ENCODE data around the gene SYT7.

DNA sequence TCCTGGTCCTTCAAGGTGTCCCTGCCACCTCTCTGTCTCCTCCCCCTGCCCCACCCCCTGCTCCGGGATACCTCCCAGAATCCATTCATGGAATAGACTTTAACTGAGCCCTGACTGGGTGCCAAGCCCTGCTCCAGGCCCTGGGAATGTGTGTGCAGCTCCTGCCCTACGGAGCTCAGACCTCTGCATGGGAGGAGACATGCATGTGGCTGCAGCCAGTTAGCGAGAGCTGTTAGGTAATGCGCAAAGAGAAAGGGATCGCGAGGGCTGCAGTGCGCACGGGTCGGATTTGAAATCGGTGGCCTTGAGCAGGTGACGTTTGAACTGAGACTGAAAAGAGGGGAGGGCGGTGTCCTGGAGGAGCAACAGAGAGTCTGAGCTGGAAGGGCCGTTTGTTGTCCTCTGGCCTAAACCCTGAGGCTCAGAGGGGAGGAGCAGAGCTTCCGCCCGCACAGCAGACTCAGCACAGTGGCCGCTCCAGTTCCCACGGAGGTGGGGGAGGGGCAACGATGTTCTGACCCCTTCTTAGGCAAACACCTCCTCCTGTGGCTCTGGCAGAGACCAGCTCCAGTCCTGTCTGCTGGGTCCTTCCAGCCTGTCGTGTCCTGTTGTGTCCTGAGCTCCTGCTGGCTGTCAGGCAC, 92.1 kb downstream of the SYT7 start:
- TF ChIP-seq, protein P1, sequence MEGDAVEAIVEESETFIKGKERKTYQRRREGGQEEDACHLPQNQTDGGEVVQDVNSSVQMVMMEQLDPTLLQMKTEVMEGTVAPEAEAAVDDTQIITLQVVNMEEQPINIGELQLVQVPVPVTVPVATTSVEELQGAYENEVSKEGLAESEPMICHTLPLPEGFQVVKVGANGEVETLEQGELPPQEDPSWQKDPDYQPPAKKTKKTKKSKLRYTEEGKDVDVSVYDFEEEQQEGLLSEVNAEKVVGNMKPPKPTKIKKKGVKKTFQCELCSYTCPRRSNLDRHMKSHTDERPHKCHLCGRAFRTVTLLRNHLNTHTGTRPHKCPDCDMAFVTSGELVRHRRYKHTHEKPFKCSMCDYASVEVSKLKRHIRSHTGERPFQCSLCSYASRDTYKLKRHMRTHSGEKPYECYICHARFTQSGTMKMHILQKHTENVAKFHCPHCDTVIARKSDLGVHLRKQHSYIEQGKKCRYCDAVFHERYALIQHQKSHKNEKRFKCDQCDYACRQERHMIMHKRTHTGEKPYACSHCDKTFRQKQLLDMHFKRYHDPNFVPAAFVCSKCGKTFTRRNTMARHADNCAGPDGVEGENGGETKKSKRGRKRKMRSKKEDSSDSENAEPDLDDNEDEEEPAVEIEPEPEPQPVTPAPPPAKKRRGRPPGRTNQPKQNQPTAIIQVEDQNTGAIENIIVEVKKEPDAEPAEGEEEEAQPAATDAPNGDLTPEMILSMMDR (IDR thresholded peaks at IDR 0.05 in 8 of 11, conservative IDR thresholded peaks at IDR 0.05 in 3 of 11) = no peak
- TF ChIP-seq POLR2A (IDR thresholded peaks at IDR 0.05) = no peak

Measured in spleen (tissue), 7 donors.